HG02610 (cell line): ENCODE results near the gene MELK.
"Not testable (repeated sequence)": the region's sequence is repeated elsewhere in the genome, so short reads cannot be mapped to it uniquely, and the experiment has no call there.

Experiments used
- ATAC-seq: cut with Tn5 transposase; IDR thresholded peaks from one replicate; pipeline ENCODE4 v1.9.1; 2021; ENCODE audit warnings: mild to moderate bottlenecking, moderate library complexity; ENCODE audit not compliant: unreplicated experiment

The MELK gene

DNA sequence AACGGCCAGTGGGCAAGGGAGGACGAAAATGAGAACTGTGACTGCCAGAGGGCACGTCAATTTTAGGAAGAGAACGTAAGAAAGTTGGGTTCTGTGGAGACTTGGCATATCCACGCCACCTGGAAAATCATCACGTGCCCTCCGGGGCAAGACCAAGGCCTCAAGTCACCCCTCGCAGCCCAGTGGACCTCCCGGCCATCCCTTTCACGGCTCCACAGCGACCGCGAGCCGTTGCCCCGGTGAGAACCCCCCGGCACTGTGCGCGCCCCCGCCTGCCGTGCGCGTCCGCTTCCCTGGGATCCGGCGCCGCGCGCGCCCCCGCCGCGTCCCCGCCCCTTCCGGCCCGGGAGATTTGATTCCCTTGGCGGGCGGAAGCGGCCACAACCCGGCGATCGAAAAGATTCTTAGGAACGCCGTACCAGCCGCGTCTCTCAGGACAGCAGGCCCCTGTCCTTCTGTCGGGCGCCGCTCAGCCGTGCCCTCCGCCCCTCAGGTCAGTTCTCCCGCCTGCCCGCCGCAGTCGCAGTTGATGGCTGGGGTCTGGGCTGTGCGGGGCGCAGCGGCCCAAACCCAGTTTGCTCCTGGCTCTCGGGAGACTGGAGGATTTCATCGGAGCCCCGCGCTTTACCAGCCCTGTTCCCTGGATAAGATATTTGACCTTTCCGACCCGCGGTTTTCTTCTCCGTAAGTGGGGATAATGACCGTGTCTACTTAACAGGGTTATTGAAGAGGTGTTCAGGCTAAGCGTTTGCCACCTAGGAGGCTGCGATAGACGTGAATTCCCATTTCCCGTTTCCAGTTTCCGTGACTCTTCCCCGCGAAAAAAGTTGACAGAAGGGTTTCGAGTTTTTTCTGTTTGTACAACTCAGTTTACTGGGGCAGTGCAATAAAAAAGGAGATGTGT lies at the start of gene MELK:
MELK (plus strand) TSS at position 381 of the 904 bp plus-strand sequence. CDS start 8,787 bp downstream, outside the sequence.
- ATAC-seq: peak; percentile 66

DNA sequence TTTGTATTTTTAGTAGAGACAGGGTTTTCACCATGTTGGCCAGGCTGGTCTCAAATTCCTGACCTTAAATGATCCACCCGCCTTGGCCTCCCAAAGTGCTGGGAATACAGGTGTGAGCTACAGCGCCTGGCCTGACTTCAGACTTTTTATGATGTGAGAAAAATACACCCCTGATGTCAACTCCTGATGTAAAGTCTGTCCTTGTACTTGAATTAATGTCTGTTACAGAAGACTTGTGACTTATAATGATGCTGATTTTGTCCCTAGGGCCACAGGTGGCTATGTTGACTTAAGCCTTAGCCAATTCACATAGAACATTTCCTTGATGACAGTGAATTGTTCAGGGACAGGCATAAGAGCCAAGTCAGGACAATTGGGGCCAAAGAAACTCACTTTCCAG lies 42.5 kb upstream of the MELK start:
- no peak for ATAC-seq

DNA sequence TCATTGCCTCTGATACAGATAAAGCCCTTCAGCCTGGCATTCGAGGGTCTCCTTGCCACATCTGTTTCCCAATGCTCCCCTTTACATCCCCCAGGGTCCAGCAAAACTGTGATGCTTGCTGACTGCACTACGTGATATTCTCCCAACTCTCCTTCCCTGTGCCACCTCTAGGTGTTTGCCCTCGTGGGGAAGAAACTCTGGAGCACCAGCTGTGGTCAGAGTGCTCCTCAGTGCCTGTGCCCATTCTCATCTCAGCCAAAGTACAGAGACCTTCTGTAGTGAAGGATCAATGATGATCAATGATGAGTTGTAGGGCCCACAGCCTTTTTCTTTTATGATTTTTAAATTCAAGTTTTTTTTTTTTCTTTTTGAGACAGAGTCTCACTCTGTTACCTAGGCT lies 40.3 kb upstream of the MELK start:
- ATAC-seq: no peak

DNA sequence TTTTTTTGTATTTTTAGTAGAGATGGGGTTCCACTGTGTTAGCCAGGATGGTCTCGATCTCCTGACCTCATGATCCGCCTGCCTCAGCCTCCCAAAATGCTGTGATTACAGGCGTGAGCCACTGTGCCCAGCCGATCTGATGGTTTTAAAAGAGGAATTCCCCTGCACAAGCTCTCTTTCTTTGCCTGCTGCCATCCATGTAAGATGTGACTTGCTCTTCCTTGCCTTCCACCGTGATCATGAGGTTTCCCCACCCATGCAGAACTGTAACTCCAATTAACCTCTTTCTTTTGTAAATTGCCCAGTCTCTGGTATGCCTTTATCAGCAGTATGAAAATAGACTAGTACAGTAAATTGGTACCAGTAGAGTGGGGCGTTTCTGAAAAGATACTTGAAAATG lies 39.0 kb upstream of the MELK start:
- not testable (repeated sequence) for ATAC-seq

DNA sequence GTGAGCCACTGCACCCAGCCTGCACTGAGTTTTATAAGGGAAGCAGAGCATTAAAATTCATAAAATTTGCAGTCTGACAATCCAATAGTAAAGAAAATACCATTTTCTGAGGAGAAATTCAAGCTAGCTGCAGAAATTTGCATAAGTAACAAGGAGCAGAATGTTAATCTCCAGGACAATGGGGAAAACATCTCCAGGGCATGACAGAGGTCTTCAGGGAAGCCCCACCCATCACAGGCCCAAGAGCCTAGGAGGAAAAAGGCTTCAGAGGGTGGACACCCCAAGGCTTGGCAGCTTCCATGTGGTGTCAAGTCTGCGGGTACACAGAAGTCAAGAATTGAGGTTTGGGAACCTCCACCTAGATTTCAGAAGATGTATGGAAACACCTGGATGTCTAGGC lies 37.6 kb upstream of the MELK start:
- no peak for ATAC-seq

DNA sequence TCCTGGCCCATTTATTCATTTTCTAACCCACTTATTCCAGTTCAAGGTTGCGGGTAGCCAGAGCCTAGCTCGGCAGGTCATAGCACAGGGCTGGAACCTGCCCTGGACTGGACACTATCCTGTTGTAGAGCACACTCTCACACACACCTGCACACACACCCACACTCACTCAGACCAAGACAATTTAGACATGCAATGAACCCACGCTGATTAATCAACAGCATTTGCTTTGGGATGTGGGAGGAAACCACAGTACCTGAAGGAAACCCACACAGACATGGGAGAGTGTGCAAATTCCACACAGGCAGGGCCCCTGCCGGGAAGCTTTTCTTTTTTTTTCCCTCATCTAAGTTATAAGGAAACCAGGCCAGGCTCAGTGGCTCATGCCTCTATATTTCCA lies 34.8 kb upstream of the MELK start:
- ATAC-seq: no peak

DNA sequence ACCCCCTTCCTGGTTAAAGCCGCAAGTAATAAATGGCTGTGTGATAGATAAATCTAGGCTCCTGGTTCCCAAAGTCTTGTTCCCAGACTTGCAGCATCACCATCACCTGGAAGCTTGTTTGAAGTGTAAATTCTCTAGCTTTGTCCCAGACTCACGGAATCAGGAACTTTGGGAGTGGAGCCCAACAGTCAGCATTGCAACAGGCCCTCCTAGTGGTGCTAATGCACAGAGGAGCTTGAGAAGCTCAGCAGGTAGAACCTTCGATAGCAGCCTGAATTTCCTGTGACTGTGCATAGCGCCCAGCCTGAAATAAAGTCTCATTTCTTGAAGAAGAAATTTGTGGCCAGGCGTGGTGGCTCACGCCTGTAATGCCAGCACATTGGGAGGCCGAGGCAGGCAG lies 30.3 kb upstream of the MELK start:
- ATAC-seq: no peak

DNA sequence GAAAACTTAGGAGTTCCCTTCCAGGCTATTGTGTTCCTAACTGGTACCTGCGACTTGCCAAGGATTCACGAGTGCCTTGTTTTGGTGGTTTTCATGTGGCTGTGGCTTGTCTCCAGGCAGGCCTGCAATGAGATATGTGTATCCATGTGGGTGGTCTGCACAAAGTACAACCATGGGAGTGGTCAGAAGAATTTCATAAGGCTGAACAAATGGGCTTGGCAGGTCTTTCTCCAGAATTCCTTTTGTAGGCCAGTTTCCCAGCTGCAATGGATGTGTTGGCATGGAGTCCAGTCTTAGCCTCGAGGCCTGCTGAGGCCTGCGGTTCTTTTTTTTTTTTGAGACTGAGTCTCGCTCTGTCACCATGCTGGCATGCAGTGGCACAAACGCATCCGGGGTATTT lies 28.8 kb upstream of the MELK start:
- no peak for ATAC-seq

DNA sequence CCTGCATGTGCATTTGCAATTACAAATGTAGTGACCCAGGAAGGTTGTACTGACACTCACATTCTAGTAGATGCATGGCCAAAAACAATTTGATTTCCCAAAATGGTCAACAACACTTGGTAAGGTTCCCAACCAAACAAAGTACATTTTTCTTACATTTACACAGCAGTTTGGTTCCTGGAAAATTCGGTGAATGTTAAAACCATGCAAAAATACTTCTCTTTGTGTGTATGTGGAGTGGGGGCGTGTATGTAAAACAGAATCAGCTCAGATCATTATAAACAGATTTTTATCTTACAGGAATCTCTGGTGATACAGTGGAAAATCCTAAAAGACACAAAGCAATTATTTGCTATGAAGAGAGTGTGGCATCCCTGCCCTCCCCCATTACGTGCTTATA lies 25.1 kb upstream of the MELK start:
- ATAC-seq: no peak

DNA sequence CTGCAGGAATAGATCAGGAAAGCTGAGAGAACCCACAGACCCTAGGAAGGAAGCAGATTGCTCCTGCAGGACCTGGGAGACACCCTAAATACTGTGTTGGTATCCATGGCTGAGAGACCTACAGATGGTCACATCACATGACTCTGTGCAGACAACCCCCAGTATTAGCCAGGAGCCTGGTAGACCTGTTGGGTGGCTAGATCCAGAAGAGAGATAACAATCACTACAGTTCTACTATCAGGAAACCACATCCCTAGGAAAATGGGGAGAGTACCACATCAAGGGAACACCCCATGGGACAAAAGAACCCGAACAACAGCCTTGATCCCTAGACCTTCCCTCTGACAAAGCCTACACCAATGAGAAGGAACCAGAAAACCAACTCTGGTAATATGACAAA lies 24.2 kb upstream of the MELK start:
- no peak for ATAC-seq

DNA sequence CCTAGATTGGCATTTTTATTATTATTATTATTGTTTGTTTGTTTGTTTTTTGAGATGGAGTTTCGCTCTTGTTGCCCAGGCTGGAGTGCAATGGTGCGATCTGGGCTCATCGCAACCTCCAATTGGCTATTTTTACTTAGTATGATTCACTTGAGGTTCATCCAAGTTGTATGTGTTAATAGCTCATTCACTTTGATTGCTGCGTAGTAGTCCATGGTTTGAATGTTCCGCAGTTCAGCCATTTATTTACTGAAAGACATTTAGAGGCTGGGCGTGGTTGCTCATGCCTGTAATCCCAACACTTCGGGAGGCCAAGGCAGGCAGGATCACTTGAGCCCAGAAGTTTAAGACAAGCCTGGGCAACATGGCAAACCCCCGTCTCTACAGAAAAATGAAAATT lies 22.6 kb upstream of the MELK start:
- no peak for ATAC-seq

DNA sequence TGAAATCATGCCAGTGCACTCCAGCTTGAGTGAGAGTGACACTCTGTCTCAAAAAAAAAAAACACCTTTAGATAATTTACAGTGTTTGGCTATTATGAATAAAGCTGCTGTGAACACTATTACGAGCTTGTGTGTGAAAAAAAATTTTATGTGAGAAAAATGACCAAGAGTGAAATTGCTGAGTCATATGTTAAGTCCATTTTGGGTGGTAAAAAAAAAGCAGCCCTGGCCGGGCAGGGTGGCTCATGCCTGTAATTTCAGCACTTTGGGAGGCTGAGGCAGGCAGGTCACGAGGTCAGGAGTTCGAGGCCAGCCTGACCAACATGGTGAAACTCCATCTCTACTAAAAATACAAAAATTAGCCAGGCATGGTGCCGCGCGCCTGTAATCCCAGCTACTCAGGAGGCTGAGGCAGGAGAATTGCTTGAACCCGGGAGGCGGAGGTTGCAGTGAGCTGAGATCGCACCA lies 22.0 kb upstream of the MELK start:
- ATAC-seq: peak; percentile 82

DNA sequence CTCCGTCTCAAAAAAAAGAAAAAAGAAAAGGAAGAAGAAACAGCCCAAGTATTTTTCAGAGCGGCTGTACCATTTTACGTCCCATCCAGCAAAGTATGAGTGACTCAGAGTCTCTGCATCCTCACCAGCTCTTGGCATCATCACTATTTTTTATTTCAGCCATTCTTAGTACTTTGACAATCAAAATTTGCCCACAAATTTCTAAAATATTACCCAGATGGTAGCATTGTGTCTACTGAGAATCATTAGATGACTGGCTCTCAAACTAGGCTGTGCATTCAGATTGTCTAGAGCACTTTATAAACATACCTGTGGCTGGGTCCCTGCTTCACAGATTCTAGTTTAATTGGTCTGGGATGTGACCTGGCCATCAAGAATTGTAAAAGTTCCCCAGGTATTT lies 21.6 kb upstream of the MELK start:
- ATAC-seq: no peak

DNA sequence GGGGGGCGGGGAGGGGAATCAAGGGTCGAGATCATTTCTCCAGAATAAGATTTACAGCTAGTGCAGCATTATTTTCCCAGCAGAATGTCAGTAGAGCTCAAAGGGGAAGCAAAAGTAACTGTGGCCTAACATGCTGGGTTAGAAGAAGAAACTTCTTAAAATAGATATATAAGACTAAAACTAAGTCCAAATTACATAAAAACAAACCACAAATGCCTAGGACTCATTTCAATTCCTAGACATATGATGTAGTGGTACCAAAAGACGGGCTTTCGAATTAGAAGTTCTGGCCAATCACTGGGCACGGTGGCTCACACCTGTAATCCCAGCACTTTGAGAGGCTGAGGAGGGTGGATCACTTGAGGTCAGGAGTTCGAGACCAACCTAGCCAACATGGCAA lies 20.8 kb upstream of the MELK start:
- ATAC-seq: no peak

DNA sequence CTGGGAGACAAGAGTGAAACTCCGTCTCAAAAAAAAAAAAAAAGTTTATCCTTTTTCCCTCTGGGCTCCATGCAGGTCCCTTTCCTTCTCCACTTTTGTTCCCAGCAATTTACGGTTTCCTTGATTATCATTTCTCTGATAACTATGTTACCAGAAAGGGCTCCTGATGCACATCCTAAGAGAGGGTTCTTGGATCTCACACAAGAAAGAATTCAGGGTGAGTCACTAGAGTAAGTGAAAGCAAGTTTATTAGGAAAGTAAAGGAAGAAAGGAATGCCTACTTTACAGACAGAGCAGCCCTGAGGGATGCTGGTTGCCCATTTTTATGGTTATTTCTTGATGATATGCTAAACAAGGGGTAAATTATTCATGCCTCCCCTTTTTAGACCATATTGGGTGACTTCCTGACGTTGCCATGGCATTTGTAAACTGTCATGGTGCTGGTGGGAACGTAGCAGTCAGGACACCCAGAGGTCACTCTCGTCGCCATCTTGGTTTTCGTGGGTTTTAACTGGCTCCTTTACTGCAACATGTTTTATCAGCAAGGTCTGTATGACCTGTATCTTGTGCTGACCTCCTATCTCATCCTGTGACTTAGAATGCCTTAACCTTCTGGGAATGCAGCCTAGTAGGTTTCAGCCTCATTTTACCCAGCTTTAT lies 13.5 kb upstream of the MELK start:
- ATAC-seq: no peak

DNA sequence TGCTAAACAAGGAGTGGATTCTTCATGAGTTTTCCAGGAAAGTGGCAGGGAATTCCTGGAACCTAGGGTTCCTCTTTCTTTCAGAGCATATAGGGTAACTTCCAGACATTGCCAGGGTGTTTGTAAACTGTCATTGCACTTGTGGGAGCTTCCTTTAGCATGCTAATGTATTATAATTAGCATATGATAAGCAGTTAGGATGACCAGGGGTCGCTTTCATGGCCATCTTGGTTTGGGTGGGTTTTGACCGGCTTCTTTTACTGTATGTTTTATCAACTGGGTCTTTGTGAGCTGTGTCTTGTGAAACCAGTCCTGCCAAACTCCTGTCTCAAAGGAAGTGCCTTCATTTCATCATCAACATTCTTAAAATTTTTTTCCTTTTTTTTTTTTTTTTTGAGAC lies 11.9 kb upstream of the MELK start:
- no peak for ATAC-seq

DNA sequence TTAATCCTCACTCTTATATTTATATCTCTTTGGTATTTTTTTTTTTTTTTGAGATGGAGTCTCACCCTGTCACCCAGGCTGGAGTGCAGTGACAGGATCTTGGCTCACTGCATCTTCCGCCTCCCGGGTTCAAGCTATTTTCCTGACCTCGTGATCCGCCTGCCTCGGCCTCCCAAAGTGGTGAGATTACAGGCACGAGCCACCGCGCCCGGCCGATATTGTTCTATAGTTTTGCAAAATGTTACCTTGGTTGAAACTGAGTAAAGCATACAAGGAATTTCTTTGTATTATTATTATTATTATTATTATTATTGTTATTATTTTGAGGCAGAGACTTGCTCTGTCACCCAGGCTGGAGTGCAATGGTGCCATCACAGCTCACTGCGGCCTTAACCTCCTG lies 9.9 kb upstream of the MELK start:
- ATAC-seq: not testable (repeated sequence)

DNA sequence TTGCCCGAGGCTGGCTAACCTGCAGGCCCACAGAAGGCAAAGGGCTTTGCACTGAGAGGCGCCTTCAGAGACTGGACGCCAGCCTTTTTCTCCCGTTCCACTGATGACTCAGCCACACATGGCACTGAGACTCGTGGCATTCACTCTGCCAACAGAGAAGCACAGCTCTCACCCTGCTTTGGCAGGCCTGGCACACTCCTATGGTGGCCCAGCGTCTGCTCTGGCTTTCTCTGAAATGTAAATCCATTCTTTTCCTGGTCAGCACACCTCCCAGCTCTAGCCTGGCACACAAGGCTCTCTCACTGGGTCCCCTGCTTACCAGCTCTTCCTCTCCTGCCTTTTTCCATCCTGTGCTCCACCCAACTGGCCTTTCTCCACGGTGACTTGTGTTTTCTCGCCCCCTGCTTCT lies 5.9 kb upstream of the MELK start:
- ATAC-seq: no peak

DNA sequence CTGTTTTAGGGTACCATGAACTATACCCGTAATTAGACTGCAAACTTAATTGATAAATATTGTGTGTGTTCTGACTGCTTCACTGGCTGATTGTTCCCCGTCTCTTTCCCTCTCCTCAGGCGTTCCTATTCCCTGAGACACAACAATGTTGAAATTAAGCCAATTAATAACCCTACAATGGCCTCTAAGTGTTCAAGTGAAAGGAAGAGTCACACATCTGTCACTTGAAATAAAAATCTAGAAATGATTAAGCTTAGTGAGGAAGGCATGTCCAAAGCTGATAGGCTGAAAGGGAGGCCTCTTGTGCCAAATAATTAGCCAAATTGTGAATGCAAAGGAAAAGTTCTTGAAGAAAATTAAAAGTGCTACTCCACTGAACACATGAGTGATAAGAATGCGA lies 4.0 kb upstream of the MELK start:
- ATAC-seq: not testable (repeated sequence)

DNA sequence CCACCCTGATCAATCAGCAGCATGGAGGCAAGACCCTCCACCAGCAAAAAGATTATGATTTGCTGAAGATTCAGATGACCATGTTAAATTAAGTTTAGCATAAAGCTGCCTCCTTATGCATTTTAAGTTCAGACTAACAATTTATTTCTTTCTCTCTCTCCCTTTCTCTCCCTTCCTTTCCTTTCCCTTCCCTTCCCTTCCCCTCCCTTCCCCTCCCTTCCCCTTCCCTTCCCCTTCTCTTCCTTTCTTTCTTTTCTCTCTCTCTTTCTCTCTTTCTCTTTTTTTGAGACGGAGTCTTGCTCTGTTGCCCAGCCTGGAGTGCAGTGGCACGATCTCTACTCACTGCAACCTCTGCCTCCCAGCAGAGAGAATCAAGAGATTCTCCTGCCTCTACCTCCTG lies 1.4 kb upstream of the MELK start:
- no peak for ATAC-seq

DNA sequence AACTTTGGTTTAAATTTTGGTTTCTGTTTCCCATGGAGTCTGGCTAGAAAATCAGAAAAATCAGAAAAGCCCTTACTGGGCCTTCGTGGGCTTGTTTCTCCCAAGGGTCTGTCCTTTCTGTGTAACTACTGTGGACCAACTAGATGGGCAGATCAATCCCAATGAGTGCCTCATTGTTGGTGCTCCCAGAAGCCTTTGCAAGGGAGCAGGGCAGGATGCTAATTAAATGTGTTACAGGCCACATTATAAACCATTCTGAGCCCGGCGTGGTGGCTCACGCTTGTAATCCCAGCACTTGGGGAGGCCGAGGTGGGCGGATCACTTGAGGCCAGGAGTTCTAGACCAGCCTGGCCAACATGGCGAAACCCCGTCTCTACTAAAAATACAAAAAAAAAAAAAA lies 1.4 kb downstream of the MELK start:
- not testable (repeated sequence) for ATAC-seq

DNA sequence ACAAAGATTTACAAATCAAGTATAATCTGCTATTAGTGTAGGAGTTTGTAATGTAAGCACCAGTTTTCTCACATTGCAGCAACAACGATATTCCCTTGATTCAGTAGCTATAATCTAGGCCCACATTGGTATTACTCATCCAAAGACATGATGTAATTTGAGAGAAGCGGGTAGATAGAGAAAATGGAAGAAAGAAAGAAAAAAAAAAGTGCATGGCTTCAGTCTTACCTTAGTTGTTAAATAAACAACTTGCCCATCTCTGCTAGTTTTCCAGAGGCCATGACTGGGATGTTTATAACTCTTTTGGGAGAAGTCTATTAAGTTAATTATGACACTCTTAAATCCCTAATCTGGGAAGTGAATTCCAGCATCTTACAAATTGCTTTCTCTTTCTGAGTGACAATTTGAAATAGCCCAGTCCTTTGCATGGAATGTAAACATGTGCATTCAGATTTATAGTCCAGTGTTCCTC lies 2.8 kb downstream of the MELK start:
- ATAC-seq: no peak
